Gastroesophageal sphincter (tissue), 3 donors: ENCODE measurements around the gene GPR137C.

Experiments
- CTCF ChIP-seq, 4 experiments: fragments of 200-600 bp in 2 of 4; fragments of 450-650 bp in 2 of 4; sonication (generic) in 1 of 4; IDR thresholded peaks; one replicate each; pipeline ENCODE4 v1.5.1; 2017 to 2019; ENCODE audit warnings: antibody characterized with exemption in 4 of 4, mild to moderate bottlenecking in 2 of 4, moderate library complexity in 2 of 4
- EP300 ChIP-seq: sonication (generic); formaldehyde crosslinking; IDR thresholded peaks from one replicate; pipeline ENCODE4 v1.6.1; 2017; ENCODE audit warnings: antibody characterized with exemption, mild to moderate bottlenecking
- POLR2A ChIP-seq, 2 donors: fragments of 450-650 bp; IDR thresholded peaks; one replicate each; pipeline ENCODE4 v1.6.1; 2017; ENCODE audit warnings: antibody characterized with exemption in 2 of 2, mild to moderate bottlenecking in 2 of 2, moderate library complexity in 1 of 2

GRCh38 chr14:52522033-52522432 lies 30.6 kb upstream of the GPR137C start:
- no peak for TF ChIP-seq EP300
- TF ChIP-seq POLR2A (IDR thresholded peaks at IDR 0.05), result no peak
- no peak for TF ChIP-seq CTCF (IDR thresholded peaks at IDR 0.05)
